Measurements from ENCODE around the gene PDE8B. TPM values are rescaled to one million over a fixed set of nuclear protein-coding genes. Genes with fewer than 3 reads are reported as not detected.

The PDE8B gene
- total RNA-seq, 2 donors from 2014 or later: 0.07 to 0.36 TPM

- DNase-seq (no peak), ATAC-seq (replicated peaks in 1 of 2) (peak in 1 of 2 donors; percentile 40)
- H3K4me3 Mint-ChIP-seq: no peak overlapping the region
- peaks cover 3 to 4% of the 10 kb centered on the region in 2 donors for H3K36me3 Mint-ChIP-seq (ENCODE audit: insufficient read depth in 2 of 2)
- H3K9me3 Mint-ChIP-seq: peaks cover 3 to 4% of the 10 kb centered on the region in 2 donors
- H3K4me1 Mint-ChIP-seq (ENCODE audit: low read depth): peaks cover 18% of the 10 kb centered on the region
- peaks cover 37% of the 10 kb centered on the region for H3K27me3 Mint-ChIP-seq (ENCODE audit: low read depth)
- H3K27ac Mint-ChIP-seq: no peak overlapping the region
These were observed 19.4 kb downstream of the PDE8B start for GRCh38 chr5:77229887-77230286.

- Mint-ChIP-seq H3K4me1 (ENCODE audit: low read depth) (peaks cover 19% of the 10 kb centered on the region), H3K9me3 (peaks cover 3 to 4% of the 10 kb centered on the region in 2 donors), H3K36me3 (ENCODE audit: insufficient read depth in 2 of 2) (peaks cover 3 to 4% of the 10 kb centered on the region in 2 donors), H3K27me3 (ENCODE audit: low read depth) (peaks cover 30% of the 10 kb centered on the region), H3K4me3 (no peak overlapping the region), H3K27ac (no peak overlapping the region)
- DNase-seq (no peak), ATAC-seq (replicated peaks in 1 of 2) (no peak)
These were observed 20.4 kb downstream of the PDE8B start for GRCh38 chr5:77230727-77231470.

GRCh38 chr5:77231471-77232138, 21.1 kb downstream of the PDE8B start:
- peaks cover 3 to 4% of the 10 kb centered on the region in 2 donors for H3K9me3 Mint-ChIP-seq
- H3K27me3 Mint-ChIP-seq (ENCODE audit: low read depth): peaks cover 25% of the 10 kb centered on the region
- DNase-seq (no peak), ATAC-seq (replicated peaks in 1 of 2) (no peak)
- no peak overlapping the region for H3K4me3 Mint-ChIP-seq
- H3K36me3 Mint-ChIP-seq (ENCODE audit: insufficient read depth in 2 of 2): peaks cover 4% of the 10 kb centered on the region in 2 donors
- H3K27ac Mint-ChIP-seq: no peak overlapping the region
- peaks cover 25% of the 10 kb centered on the region for H3K4me1 Mint-ChIP-seq (ENCODE audit: low read depth)

- DNase-seq: no peak
These were observed 22.3 kb downstream of the PDE8B start for GRCh38 chr5:77232574-77233358.

GRCh38 chr5:77235846-77236721, 25.6 kb downstream of the PDE8B start:
- H3K4me3 Mint-ChIP-seq: no peak overlapping the region
- H3K27ac Mint-ChIP-seq: no peak overlapping the region
- H3K27me3 Mint-ChIP-seq (ENCODE audit: low read depth): peaks cover 39% of the 10 kb centered on the region
- peaks cover 11% of the 10 kb centered on the region for H3K4me1 Mint-ChIP-seq (ENCODE audit: low read depth)
- H3K9me3 Mint-ChIP-seq: no peaks in the 10 kb centered on the region
- peaks cover 0 to 1% of the 10 kb centered on the region in 2 donors for H3K36me3 Mint-ChIP-seq (ENCODE audit: insufficient read depth in 2 of 2)
- ATAC-seq (replicated peaks in 1 of 2) (peak; percentile 30 to 41), DNase-seq (no peak)

More at GRCh38 chr5:77232574-77233358, 22.3 kb downstream of the PDE8B start:
- no peak overlapping the region for H3K4me3 Mint-ChIP-seq
- no peak overlapping the region for H3K27ac Mint-ChIP-seq
- H3K27me3 Mint-ChIP-seq (ENCODE audit: low read depth): peaks cover 25% of the 10 kb centered on the region
- peaks cover 4% of the 10 kb centered on the region in 2 donors for H3K36me3 Mint-ChIP-seq (ENCODE audit: insufficient read depth in 2 of 2)
- ATAC-seq (replicated peaks in 1 of 2): peak in 1 of 2 donors; percentile 43
- peaks cover 3 to 4% of the 10 kb centered on the region in 2 donors for H3K9me3 Mint-ChIP-seq
- peaks cover 25% of the 10 kb centered on the region for H3K4me1 Mint-ChIP-seq (ENCODE audit: low read depth)

- H3K27ac Mint-ChIP-seq: no peak overlapping the region
- no peak for ATAC-seq (replicated peaks in 1 of 2)
- H3K9me3 Mint-ChIP-seq: no peaks in the 10 kb centered on the region
- peaks cover 0 to 1% of the 10 kb centered on the region in 2 donors for H3K36me3 Mint-ChIP-seq (ENCODE audit: insufficient read depth in 2 of 2)
- no peak overlapping the region for H3K4me3 Mint-ChIP-seq
- H3K27me3 Mint-ChIP-seq (ENCODE audit: low read depth): peaks cover 23% of the 10 kb centered on the region
- H3K4me1 Mint-ChIP-seq (ENCODE audit: low read depth): peaks cover 7% of the 10 kb centered on the region
- DNase-seq: no peak
These were observed 28.8 kb downstream of the PDE8B start for GRCh38 chr5:77239126-77239741.

- no peak for ATAC-seq (replicated peaks in 1 of 2)
- no peak for DNase-seq
- Mint-ChIP-seq H3K36me3 (ENCODE audit: insufficient read depth in 2 of 2) (no peaks in the 10 kb centered on the region), H3K4me1 (ENCODE audit: low read depth) (peaks cover under 1% of the 10 kb centered on the region), H3K9me3 (no peaks in the 10 kb centered on the region), H3K4me3 (no peak overlapping the region), H3K27me3 (ENCODE audit: low read depth) (peaks cover 19% of the 10 kb centered on the region), H3K27ac (no peak overlapping the region)
These were observed 31.0 kb downstream of the PDE8B start for GRCh38 chr5:77241444-77241843.

GRCh38 chr5:77249475-77249874, 39.0 kb downstream of the PDE8B start:
- Mint-ChIP-seq H3K36me3 (ENCODE audit: insufficient read depth in 2 of 2) (no peaks in the 10 kb centered on the region), H3K4me3 (no peak overlapping the region), H3K27ac (no peak overlapping the region), H3K9me3 (no peaks in the 10 kb centered on the region), H3K4me1 (ENCODE audit: low read depth) (no peaks in the 10 kb centered on the region), H3K27me3 (ENCODE audit: low read depth) (peaks cover 29% of the 10 kb centered on the region)
- DNase-seq (no peak), ATAC-seq (replicated peaks in 1 of 2) (no peak)

GRCh38 chr5:77250021-77250420, 39.5 kb downstream of the PDE8B start:
- Mint-ChIP-seq H3K27me3 (ENCODE audit: low read depth) (peaks cover 35% of the 10 kb centered on the region), H3K4me1 (ENCODE audit: low read depth) (no peaks in the 10 kb centered on the region), H3K9me3 (no peaks in the 10 kb centered on the region), H3K27ac (no peak overlapping the region), H3K36me3 (ENCODE audit: insufficient read depth in 2 of 2) (no peaks in the 10 kb centered on the region), H3K4me3 (no peak overlapping the region)
- ATAC-seq (replicated peaks in 1 of 2) (no peak), DNase-seq (no peak)

- H3K36me3 Mint-ChIP-seq (ENCODE audit: insufficient read depth in 2 of 2): no peaks in the 10 kb centered on the region
- H3K4me1 Mint-ChIP-seq (ENCODE audit: low read depth): no peaks in the 10 kb centered on the region
- peaks cover 0 to under 1% of the 10 kb centered on the region in 2 donors for H3K9me3 Mint-ChIP-seq
- no peak overlapping the region for H3K27ac Mint-ChIP-seq
- DNase-seq (no peak), ATAC-seq (replicated peaks in 1 of 2) (peak; percentile 29 to 72)
- peaks cover 49% of the 10 kb centered on the region for H3K27me3 Mint-ChIP-seq (ENCODE audit: low read depth)
- no peak overlapping the region for H3K4me3 Mint-ChIP-seq
These were observed 41.4 kb downstream of the PDE8B start for GRCh38 chr5:77251921-77252320.

- no peak overlapping the region for H3K27ac Mint-ChIP-seq
- peaks cover 7% of the 10 kb centered on the region for H3K4me1 Mint-ChIP-seq (ENCODE audit: low read depth)
- DNase-seq: no peak
- H3K27me3 Mint-ChIP-seq (ENCODE audit: low read depth): peaks cover 66% of the 10 kb centered on the region
- no peaks in the 10 kb centered on the region for H3K36me3 Mint-ChIP-seq (ENCODE audit: insufficient read depth in 2 of 2)
- ATAC-seq (replicated peaks in 1 of 2): no peak
- no peak overlapping the region for H3K4me3 Mint-ChIP-seq
- peaks cover 0 to 2% of the 10 kb centered on the region in 2 donors for H3K9me3 Mint-ChIP-seq
These were observed 45.1 kb downstream of the PDE8B start for GRCh38 chr5:77255617-77256016.

- DNase-seq (no peak), ATAC-seq (replicated peaks in 1 of 2) (no peak)
- H3K4me3 Mint-ChIP-seq: no peak overlapping the region
- H3K4me1 Mint-ChIP-seq (ENCODE audit: low read depth): peaks cover 7% of the 10 kb centered on the region
- no peak overlapping the region for H3K27ac Mint-ChIP-seq
- H3K36me3 Mint-ChIP-seq (ENCODE audit: insufficient read depth in 2 of 2): no peaks in the 10 kb centered on the region
- H3K9me3 Mint-ChIP-seq: peaks cover 0 to 2% of the 10 kb centered on the region in 2 donors
- H3K27me3 Mint-ChIP-seq (ENCODE audit: low read depth): peaks cover 58% of the 10 kb centered on the region
These were observed 45.9 kb downstream of the PDE8B start for GRCh38 chr5:77256406-77256805.
